Measurements from ENCODE around the gene ZNF618.

- TF ChIP-seq, protein P1, sequence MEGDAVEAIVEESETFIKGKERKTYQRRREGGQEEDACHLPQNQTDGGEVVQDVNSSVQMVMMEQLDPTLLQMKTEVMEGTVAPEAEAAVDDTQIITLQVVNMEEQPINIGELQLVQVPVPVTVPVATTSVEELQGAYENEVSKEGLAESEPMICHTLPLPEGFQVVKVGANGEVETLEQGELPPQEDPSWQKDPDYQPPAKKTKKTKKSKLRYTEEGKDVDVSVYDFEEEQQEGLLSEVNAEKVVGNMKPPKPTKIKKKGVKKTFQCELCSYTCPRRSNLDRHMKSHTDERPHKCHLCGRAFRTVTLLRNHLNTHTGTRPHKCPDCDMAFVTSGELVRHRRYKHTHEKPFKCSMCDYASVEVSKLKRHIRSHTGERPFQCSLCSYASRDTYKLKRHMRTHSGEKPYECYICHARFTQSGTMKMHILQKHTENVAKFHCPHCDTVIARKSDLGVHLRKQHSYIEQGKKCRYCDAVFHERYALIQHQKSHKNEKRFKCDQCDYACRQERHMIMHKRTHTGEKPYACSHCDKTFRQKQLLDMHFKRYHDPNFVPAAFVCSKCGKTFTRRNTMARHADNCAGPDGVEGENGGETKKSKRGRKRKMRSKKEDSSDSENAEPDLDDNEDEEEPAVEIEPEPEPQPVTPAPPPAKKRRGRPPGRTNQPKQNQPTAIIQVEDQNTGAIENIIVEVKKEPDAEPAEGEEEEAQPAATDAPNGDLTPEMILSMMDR (IDR thresholded peaks at IDR 0.05) = no peak
- TF ChIP-seq, protein P2, sequence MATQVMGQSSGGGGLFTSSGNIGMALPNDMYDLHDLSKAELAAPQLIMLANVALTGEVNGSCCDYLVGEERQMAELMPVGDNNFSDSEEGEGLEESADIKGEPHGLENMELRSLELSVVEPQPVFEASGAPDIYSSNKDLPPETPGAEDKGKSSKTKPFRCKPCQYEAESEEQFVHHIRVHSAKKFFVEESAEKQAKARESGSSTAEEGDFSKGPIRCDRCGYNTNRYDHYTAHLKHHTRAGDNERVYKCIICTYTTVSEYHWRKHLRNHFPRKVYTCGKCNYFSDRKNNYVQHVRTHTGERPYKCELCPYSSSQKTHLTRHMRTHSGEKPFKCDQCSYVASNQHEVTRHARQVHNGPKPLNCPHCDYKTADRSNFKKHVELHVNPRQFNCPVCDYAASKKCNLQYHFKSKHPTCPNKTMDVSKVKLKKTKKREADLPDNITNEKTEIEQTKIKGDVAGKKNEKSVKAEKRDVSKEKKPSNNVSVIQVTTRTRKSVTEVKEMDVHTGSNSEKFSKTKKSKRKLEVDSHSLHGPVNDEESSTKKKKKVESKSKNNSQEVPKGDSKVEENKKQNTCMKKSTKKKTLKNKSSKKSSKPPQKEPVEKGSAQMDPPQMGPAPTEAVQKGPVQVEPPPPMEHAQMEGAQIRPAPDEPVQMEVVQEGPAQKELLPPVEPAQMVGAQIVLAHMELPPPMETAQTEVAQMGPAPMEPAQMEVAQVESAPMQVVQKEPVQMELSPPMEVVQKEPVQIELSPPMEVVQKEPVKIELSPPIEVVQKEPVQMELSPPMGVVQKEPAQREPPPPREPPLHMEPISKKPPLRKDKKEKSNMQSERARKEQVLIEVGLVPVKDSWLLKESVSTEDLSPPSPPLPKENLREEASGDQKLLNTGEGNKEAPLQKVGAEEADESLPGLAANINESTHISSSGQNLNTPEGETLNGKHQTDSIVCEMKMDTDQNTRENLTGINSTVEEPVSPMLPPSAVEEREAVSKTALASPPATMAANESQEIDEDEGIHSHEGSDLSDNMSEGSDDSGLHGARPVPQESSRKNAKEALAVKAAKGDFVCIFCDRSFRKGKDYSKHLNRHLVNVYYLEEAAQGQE (IDR thresholded peaks at IDR 0.05; ENCODE audit: insufficient read depth in 1 of 2, low read depth in 2 of 2, low read length in 1 of 2) = no peak
These were observed 81.8 kb downstream of the ZNF618 start for GRCh38 chr9:113957821-113958341.

Data from Panc1 (cell line).